HepG2 (cell line): ENCODE results near the gene RAB36. TPM values are rescaled to one million over a fixed set of nuclear protein-coding genes. Genes with fewer than 3 reads are reported as not detected.
A peak's percentile ranks its signal among the peaks of the same experiment; 100 is the strongest.

Source experiments
- CSRNP2 ChIP-seq: sonication (generic); formaldehyde crosslinking; conservative IDR thresholded peaks from 2 replicates; pipeline ENCODE4 v1.8.0; 2022; ENCODE audit warnings: low read depth, missing genetic modification reagents
- DNMT1 ChIP-seq: sonication (generic); formaldehyde crosslinking; IDR thresholded peaks from 2 replicates; pipeline ENCODE4 v1.5.1; 2020; ENCODE audit warnings: mild to moderate bottlenecking, missing genetic modification reagents
- FOXP4 ChIP-seq: sonication (generic); formaldehyde crosslinking; IDR thresholded peaks from 2 replicates; pipeline ENCODE4 v1.4.0; 2020; ENCODE audit warnings: missing genetic modification reagents
- KLF6 ChIP-seq: IDR thresholded peaks from 2 replicates; pipeline ENCODE4 v1.8.0; 2016; ENCODE audit warnings: missing biosample characterization, missing genetic modification reagents
- SRY ChIP-seq: sonication (generic); formaldehyde crosslinking; IDR thresholded peaks from 2 replicates; pipeline ENCODE4 v1.8.0; 2022; ENCODE audit warnings: mild to moderate bottlenecking, missing genetic modification reagents
- SSRP1 ChIP-seq: IDR thresholded peaks from 2 replicates; pipeline ENCODE4 v1.6.1; 2016; ENCODE audit warnings: control low read depth
- STAT6 ChIP-seq: sonication (generic); formaldehyde crosslinking; IDR thresholded peaks from 2 replicates; pipeline ENCODE4 v1.4.0; 2020; ENCODE audit warnings: missing genetic modification reagents, mild to moderate bottlenecking, borderline replicate concordance
- ZHX1 ChIP-seq: sonication (generic); formaldehyde crosslinking; IDR thresholded peaks from 2 replicates; pipeline ENCODE4 v1.8.1; 2022; ENCODE audit warnings: low read depth, mild to moderate bottlenecking, missing genetic modification reagents
- ZNF891 ChIP-seq: sonication (generic); formaldehyde crosslinking; IDR thresholded peaks from 2 replicates; pipeline ENCODE4 v1.5.0; 2020; ENCODE audit warnings: mild to moderate bottlenecking, missing genetic modification reagents
- ZSCAN30 ChIP-seq: sonication (generic); formaldehyde crosslinking; IDR thresholded peaks from 2 replicates; pipeline ENCODE4 v1.5.0; 2020; ENCODE audit warnings: mild to moderate bottlenecking, missing genetic modification reagents
- polyA plus RNA-seq, 8 experiments: library from polyadenylated mRNA; depleted of rRNA in 3 of 8; stranded (reverse) in 7 of 8; unstranded in 1 of 8; fragments of >200 nt; fragmentation: Illumina TruSeq in 4 of 8; extraction: Trizol in 4 of 8; gene quantifications; 2 replicates each; pipeline versions ENCODE4 v1.2.1 to v1.2.3, GENCODE V29; 2011 to 2016; ENCODE audit warnings: low read depth in 4 of 8, missing spikeins in 1 of 8, mixed read lengths in 1 of 8; ENCODE audit not compliant: insufficient read depth in 1 of 8
- total RNA-seq, 5 experiments: library from RNA; depleted of rRNA; stranded (reverse); fragments of >200 nt; fragmentation: Illumina TruSeq; extraction: Trizol; gene quantifications; 2 replicates each; pipeline ENCODE4 v1.2.3, GENCODE V29; 2016; ENCODE audit warnings: low read depth in 1 of 5

RAB36 gene
- total and polyA plus RNA-seq, 2 of the 13 experiments (the other 11 are each of a cell fraction or from before 2014, with no cell fraction given): 0.24 to 0.86 TPM

GRCh38 chr22:23182309-23183060, 37.2 kb downstream of the RAB36 start (continued):
- no peak for TF ChIP-seq ZSCAN30
- no peak for TF ChIP-seq ZNF891 (CRISPR knock-in tag)
- TF ChIP-seq FOXP4 (CRISPR knock-in tag): no peak
- TF ChIP-seq DNMT1 (CRISPR knock-in tag): 0 out of 2 replicates have a peak, but pooled peaks have one; percentile 49
- TF ChIP-seq ZHX1 (CRISPR knock-in tag): no peak
- no peak for TF ChIP-seq SRY
- no peak for TF ChIP-seq SSRP1 (CRISPR knock-in tag)
- TF ChIP-seq STAT6 (CRISPR knock-in tag): no peak
- TF ChIP-seq KLF6 (CRISPR knock-in tag): 0 out of 2 replicates have a peak, but pooled peaks have one; percentile 29
- no peak for TF ChIP-seq CSRNP2 (CRISPR knock-in tag)
